ENCODE results near the gene CCNA2. TPM values are rescaled to one million over a fixed set of nuclear protein-coding genes. Genes with fewer than 3 reads are reported as not detected.

CCNA2 gene
- total RNA-seq, 4 donors from 2014 or later: 1.0 to 1.5 (median 1.3) TPM

DNA sequence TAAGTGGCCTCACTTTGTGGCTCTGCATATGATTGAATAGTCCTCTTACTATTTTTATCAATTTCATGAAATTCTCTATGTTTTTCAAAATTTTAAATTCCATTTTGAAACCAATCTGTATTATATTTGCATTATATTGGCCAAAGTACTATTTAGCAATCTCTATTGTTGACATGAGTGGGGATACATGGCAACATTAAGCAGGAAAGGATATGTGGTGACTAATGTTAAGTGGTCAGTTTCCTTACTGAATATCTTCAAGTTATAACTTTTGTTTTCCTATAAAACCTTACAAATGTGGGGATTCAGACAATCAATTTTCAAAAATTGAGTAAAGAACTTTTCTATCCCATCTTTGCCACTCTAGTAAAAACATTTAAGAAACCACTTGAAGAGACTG lies 36.4 kb upstream of the CCNA2 start:
- no peak overlapping the region for H3K27ac ChIP-seq
- intact Hi-C loops (cut with DNase I): no loop called here
- H3K9me3 ChIP-seq: no peaks in the 10 kb centered on the region
- no peak for DNase-seq
- no peak overlapping the region for H3K4me3 ChIP-seq (replicated peaks in 1 of 3)
- H3K4me1 ChIP-seq: no peaks in the 10 kb centered on the region
- peaks cover 7 to 9% of the 10 kb centered on the region in 2 donors for H3K36me3 ChIP-seq
- no peaks in the 10 kb centered on the region for H3K27me3 ChIP-seq
- no peak for TF ChIP-seq POLR2A (IDR thresholded peaks at IDR 0.05)
- TF ChIP-seq, protein P1, sequence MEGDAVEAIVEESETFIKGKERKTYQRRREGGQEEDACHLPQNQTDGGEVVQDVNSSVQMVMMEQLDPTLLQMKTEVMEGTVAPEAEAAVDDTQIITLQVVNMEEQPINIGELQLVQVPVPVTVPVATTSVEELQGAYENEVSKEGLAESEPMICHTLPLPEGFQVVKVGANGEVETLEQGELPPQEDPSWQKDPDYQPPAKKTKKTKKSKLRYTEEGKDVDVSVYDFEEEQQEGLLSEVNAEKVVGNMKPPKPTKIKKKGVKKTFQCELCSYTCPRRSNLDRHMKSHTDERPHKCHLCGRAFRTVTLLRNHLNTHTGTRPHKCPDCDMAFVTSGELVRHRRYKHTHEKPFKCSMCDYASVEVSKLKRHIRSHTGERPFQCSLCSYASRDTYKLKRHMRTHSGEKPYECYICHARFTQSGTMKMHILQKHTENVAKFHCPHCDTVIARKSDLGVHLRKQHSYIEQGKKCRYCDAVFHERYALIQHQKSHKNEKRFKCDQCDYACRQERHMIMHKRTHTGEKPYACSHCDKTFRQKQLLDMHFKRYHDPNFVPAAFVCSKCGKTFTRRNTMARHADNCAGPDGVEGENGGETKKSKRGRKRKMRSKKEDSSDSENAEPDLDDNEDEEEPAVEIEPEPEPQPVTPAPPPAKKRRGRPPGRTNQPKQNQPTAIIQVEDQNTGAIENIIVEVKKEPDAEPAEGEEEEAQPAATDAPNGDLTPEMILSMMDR (IDR thresholded peaks at IDR 0.05): no peak

DNA sequence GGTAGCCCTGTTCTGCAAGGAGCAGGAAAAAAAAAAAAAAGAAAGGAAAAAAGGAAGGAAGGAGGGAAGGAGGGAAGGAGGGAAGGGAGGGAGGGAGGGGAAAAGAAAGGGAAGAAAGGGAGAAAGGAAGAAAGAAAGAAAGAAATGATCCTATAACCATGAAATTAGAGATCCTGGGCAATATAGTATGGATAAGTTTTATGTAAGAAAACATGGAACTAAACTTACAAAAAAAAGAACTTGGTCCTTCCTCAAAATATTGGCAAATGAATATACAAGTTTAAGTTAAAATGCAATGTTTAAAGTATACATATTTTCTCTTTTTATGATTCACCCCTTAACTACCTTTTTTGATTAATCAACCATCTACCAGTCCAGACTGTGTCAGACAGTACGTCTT lies 27.7 kb upstream of the CCNA2 start:
- Histone ChIP-seq H3K4me3 (replicated peaks in 1 of 3) (no peak overlapping the region), H3K9me3 (no peaks in the 10 kb centered on the region), H3K36me3 (peaks cover 0 to 13% of the 10 kb centered on the region in 2 donors), H3K4me1 (no peaks in the 10 kb centered on the region), H3K27ac (no peak overlapping the region), H3K27me3 (no peaks in the 10 kb centered on the region)
- 94 to 98% methylated on average over 1 of the region's 1 CpG for WGBS, 2 donors
- DNase-seq: no peak
- intact Hi-C loops (cut with DNase I): no loop called here
- TF ChIP-seq POLR2A (IDR thresholded peaks at IDR 0.05): no peak
- TF ChIP-seq, protein P1 (IDR thresholded peaks at IDR 0.05): no peak

DNA sequence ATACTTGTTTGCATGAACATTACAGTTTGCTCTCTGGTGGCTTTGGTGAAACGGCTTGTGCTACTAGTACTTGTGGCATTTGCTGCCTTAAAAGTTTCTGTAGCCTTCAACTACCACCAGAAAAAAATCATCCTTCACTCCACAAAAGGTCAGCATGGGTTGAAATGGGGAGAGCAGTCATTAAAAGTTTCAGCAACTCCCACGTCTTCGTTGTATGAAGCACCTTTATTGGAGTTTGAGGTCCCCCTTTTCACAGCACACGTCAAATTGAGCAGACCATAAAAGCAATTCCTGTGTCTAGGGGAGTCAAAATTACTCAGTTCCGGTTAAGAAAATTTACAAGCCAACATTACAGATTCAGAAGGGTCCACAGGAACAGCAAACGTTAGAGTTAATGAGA lies 23.0 kb upstream of the CCNA2 start:
- peaks cover 0 to 9% of the 10 kb centered on the region in 2 donors for H3K36me3 ChIP-seq
- 91 to 92% methylated on average over 6 of the region's 6 CpGs for WGBS, 2 donors
- H3K27me3 ChIP-seq: no peaks in the 10 kb centered on the region

DNA sequence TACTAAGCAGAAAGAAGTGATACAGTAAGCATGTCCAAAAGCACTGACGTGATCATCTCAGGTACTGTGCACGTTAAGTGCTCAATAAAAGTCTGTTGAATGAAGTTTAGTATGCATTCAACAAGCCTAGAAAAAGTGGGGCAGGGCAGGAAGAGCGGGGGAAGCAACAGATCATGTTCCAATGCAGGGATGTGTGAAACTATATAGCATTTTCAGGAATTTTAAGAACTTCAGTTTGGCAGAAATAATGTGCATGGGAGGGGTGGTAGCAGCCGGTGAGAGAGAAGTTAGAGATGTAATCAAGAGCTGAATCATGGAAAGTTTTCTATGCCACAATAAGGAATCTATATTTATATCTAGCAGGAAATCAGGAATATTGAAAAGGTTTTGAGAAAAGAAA lies 19.2 kb upstream of the CCNA2 start:
- no peak overlapping the region for H3K27ac ChIP-seq
- no peaks in the 10 kb centered on the region for H3K4me1 ChIP-seq
- H3K27me3 ChIP-seq: no peaks in the 10 kb centered on the region
- H3K9me3 ChIP-seq: no peaks in the 10 kb centered on the region
- no peak for DNase-seq
- no peak overlapping the region for H3K4me3 ChIP-seq (replicated peaks in 1 of 3)
- WGBS, 2 donors: 79 to 84% methylated on average over 4 of the region's 4 CpGs
- TF ChIP-seq POLR2A (IDR thresholded peaks at IDR 0.05): no peak
- TF ChIP-seq, protein P1 (IDR thresholded peaks at IDR 0.05): no peak
- intact Hi-C loops (cut with DNase I): no loop called here
- no peaks in the 10 kb centered on the region for H3K36me3 ChIP-seq

More for the DNA sequence above, 23.0 kb upstream of the CCNA2 start:
- Histone ChIP-seq H3K4me1 (no peaks in the 10 kb centered on the region), H3K9me3 (no peaks in the 10 kb centered on the region), H3K27ac (no peak overlapping the region), H3K4me3 (replicated peaks in 1 of 3) (no peak overlapping the region)
- no peak for DNase-seq
- intact Hi-C loops (cut with DNase I): no loop called here
- TF ChIP-seq POLR2A (IDR thresholded peaks at IDR 0.05): no peak
- TF ChIP-seq, protein P1 (IDR thresholded peaks at IDR 0.05): no peak

DNA sequence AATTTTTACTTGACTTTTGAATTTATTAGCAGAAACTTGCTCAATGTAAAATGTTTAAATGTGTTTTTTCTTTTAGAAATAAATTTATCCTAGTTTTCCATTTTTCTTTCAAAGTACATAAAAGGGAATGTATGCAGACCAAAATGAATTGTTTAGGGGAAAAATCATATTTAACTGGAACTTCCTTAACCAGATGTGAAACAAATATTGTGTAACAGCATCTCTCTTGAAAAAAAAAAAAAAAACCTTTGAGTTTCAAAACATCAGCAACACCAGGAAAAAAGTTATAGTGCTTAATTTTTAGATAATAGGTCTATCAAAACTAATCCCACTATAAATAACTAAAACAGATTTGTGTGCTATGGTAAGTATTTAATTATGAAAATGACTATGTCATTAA lies 14.5 kb upstream of the CCNA2 start:
- Histone ChIP-seq H3K4me3 (replicated peaks in 1 of 3) (no peak overlapping the region), H3K27me3 (no peaks in the 10 kb centered on the region), H3K9me3 (no peaks in the 10 kb centered on the region), H3K27ac (no peak overlapping the region), H3K36me3 (peaks cover 6 to 17% of the 10 kb centered on the region in 2 donors), H3K4me1 (no peaks in the 10 kb centered on the region)
- intact Hi-C loops (cut with DNase I): no loop called here
- no peak for DNase-seq
- TF ChIP-seq, protein P1 (IDR thresholded peaks at IDR 0.05): no peak
- no peak for TF ChIP-seq POLR2A (IDR thresholded peaks at IDR 0.05)
